Trophoblast cell (in vitro differentiated cells and primary cell): Measurements from ENCODE around the gene CENPM.

ENCODE experiments used
- DNase-seq, 2 donors: peaks; one replicate each; pipeline ENCODE4 v3.0.0-alpha.2; 2016
- H2AFZ ChIP-seq: 2 replicates; pipeline ENCODE4 v1.6.1; 2013; ENCODE audit warnings: low read length, moderate library complexity, mild to moderate bottlenecking; ENCODE audit not compliant: insufficient read depth, poor library complexity
- H2AK5ac ChIP-seq: 2 replicates; pipeline ENCODE4 v1.6.1; 2013; ENCODE audit warnings: mild to moderate bottlenecking, low read length
- H2BK120ac ChIP-seq: 2 replicates; pipeline ENCODE4 v1.6.1; 2013; ENCODE audit warnings: low read length, mild to moderate bottlenecking, moderate library complexity; ENCODE audit not compliant: insufficient read depth, poor library complexity
- H2BK12ac ChIP-seq: 2 replicates; pipeline ENCODE4 v1.6.1; 2013; ENCODE audit warnings: mild to moderate bottlenecking, low read length, moderate library complexity
- H2BK5ac ChIP-seq: 2 replicates; pipeline ENCODE4 v1.6.1; 2013; ENCODE audit warnings: low read length, low read depth, moderate library complexity, mild to moderate bottlenecking; ENCODE audit not compliant: poor library complexity
- H3K14ac ChIP-seq: 2 replicates; pipeline ENCODE4 v1.6.1; 2013; ENCODE audit warnings: mild to moderate bottlenecking, low read length
- H3K18ac ChIP-seq: 2 replicates; pipeline ENCODE4 v1.6.1; 2013; ENCODE audit warnings: mild to moderate bottlenecking, low read length
- H3K23ac ChIP-seq: 2 replicates; pipeline ENCODE4 v1.6.1; 2013; ENCODE audit warnings: low read length
- H3K27ac ChIP-seq: 2 replicates; pipeline ENCODE4 v1.5.1; 2013; ENCODE audit warnings: low read depth, mild to moderate bottlenecking, inconsistent platforms, low read length, moderate library complexity
- H3K27me3 ChIP-seq: 2 replicates; pipeline ENCODE4 v1.6.1; 2013; ENCODE audit warnings: inconsistent platforms, mild to moderate bottlenecking, low read length, moderate library complexity; ENCODE audit not compliant: insufficient read depth
- H3K36me3 ChIP-seq, 2 experiments: 1 replicate in 1 of 2; 2 replicates in 1 of 2; pipeline ENCODE4 v1.6.1; 2013; ENCODE audit warnings: low read length in 2 of 2, mild to moderate bottlenecking in 2 of 2, moderate library complexity in 1 of 2; ENCODE audit not compliant: insufficient read depth in 2 of 2, control insufficient read depth in 1 of 2
- H3K4ac ChIP-seq: 2 replicates; pipeline ENCODE4 v1.6.1; 2013; ENCODE audit warnings: low read depth, mild to moderate bottlenecking, low read length, moderate library complexity
- H3K4me1 ChIP-seq, 2 experiments: 1 replicate in 1 of 2; 2 replicates in 1 of 2; pipeline ENCODE4 v1.6.1; 2013; ENCODE audit warnings: low read length in 2 of 2, mild to moderate bottlenecking in 2 of 2, moderate library complexity in 1 of 2; ENCODE audit not compliant: insufficient read depth in 2 of 2, control insufficient read depth in 1 of 2
- H3K4me2 ChIP-seq: 2 replicates; pipeline ENCODE4 v1.6.1; 2013; ENCODE audit warnings: inconsistent platforms, mild to moderate bottlenecking, low read length, moderate library complexity
- H3K4me3 ChIP-seq: 2 replicates; pipeline ENCODE4 v1.5.1; 2013; ENCODE audit warnings: mild to moderate bottlenecking, low read depth, low read length, inconsistent platforms
- H3K79me1 ChIP-seq: one replicate; pipeline ENCODE4 v1.6.1; 2013; ENCODE audit warnings: low read length
- H3K79me2 ChIP-seq: 2 replicates; pipeline ENCODE4 v1.6.1; 2013; ENCODE audit warnings: low read length, mild to moderate bottlenecking; ENCODE audit not compliant: control insufficient read depth, insufficient read depth, poor library complexity
- H3K9ac ChIP-seq: 2 replicates; pipeline ENCODE4 v1.6.1; 2013; ENCODE audit warnings: mild to moderate bottlenecking, low read length
- H3K9me3 ChIP-seq: 2 replicates; pipeline ENCODE4 v1.6.1; 2013; ENCODE audit warnings: low read depth, mild to moderate bottlenecking, control low read depth, inconsistent platforms, low read length; ENCODE audit not compliant: insufficient read depth
- H4K12ac ChIP-seq: 2 replicates; pipeline ENCODE4 v1.6.1; 2013; ENCODE audit warnings: low read depth, mild to moderate bottlenecking, low read length, moderate library complexity
- H4K8ac ChIP-seq: 2 replicates; pipeline ENCODE4 v1.6.1; 2013; ENCODE audit warnings: low read depth, mild to moderate bottlenecking, low read length, moderate library complexity
- H4K91ac ChIP-seq: one replicate; pipeline ENCODE4 v1.6.1; 2013; ENCODE audit warnings: low read depth, mild to moderate bottlenecking, low read length, moderate library complexity
- WGBS: extraction: QIAGEN DNeasy Blood & Tissue Kit; methylation state at CpG from one replicate; pipeline ENCODE4 v1.1.7; 2013; ENCODE audit warnings: missing lambda C conversion rate; ENCODE audit not compliant: insufficient read length, insufficient coverage; ENCODE audit errors: extremely low coverage; 5-methylcytosine and 5-hydroxymethylcytosine counted together

Gene CENPM

DNA sequence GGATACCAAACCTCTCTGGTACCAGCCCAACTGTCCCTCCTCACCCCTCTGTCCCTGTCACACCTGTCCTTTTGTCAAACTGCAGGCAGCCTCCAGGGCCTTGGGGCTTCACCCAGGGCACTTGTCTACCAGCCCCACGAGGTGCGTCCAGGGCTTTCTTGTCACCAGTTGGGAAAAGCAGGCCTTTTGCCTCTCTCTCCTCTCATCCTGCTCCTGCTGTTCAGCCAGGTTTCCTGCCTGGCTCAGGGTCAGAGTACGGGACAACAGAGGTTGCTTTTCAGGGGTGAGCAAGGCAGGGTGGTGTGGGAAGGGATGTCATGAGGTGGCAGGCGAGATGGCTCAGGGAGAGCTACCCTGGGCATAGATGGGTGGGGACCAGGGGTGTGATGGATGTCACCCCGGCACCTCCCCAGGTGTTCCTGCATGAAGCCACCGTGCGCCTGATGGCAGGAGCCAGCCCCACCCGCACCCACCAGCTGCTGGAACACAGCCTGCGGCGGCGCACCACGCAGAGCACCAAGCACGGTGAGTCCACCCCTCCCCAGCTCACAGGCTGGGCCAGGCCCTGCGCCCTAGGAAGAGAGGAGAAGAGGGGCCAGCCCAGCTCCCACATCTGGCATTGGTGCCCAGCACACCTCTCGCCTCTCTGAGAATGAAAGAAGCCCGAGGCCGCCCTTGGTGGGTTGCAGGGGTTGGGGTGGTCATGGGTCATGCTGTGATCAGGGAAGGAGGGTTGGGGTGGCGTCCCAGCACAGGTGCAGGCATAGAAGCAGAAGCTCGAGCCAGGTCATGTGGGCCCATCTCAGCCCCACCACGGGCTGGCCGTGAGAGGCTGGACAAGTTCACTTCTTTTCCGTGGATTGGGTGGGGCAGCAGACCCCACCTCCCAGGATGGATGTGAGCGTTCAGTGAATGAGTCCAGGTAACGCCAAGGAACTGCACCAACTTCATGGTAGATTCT, 42.2 kb downstream of the CENPM start:
- no peak for DNase-seq
- no peak overlapping the region for H3K9ac ChIP-seq
- H3K27ac ChIP-seq: no peak overlapping the region
- no peak overlapping the region for H3K4me2 ChIP-seq
- H3K36me3 ChIP-seq: peaks cover 69 to 79% of the 10 kb centered on the region in 2 experiments
- H3K14ac ChIP-seq: no peak overlapping the region
- no peaks in the 10 kb centered on the region for H3K79me1 ChIP-seq
- H4K12ac ChIP-seq: no peak overlapping the region
- no CpG with 5 or more reads among the region's 24 CpGs for WGBS
- H4K8ac ChIP-seq: no peak overlapping the region
- H2BK120ac ChIP-seq: no peak overlapping the region
- no peak overlapping the region for H2AK5ac ChIP-seq
- H4K91ac ChIP-seq: no peak overlapping the region
- no peak overlapping the region for H2BK12ac ChIP-seq
- no peak overlapping the region for H3K18ac ChIP-seq
- H3K4me3 ChIP-seq: no peak overlapping the region
- H3K27me3 ChIP-seq: peaks cover 8% of the 10 kb centered on the region
- no peak overlapping the region for H3K23ac ChIP-seq
- H3K4me1 ChIP-seq: peaks cover 0 to 3% of the 10 kb centered on the region in 2 experiments
- H2AFZ ChIP-seq: no peak overlapping the region
- H3K4ac ChIP-seq: no peak overlapping the region
- H2BK5ac ChIP-seq: no peak overlapping the region
- no peaks in the 10 kb centered on the region for H3K79me2 ChIP-seq
- H3K9me3 ChIP-seq: no peaks in the 10 kb centered on the region

DNA sequence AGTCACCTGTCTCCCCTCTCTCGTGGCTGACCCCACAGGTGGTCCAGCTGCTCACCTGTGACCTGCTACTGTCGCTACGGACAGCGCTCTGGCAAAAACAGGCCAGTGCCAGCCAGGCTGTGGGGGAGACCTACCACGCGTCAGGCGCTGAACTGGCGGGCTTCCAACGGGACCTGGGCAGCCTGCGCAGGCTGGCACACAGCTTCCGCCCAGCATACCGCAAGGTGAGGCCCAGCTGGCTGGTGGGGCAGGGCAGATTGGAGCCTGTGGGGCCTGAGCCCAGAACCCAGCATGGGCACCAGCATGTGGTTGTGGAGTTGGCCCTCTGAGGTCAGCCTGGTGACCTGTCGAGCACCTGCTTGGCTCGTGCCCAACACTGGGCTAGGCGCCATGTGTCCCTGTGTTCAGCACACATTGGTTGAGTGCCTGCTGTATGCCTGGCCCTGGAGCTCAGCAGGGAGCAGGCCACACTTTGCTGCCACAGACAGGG, 44.0 kb downstream of the CENPM start:
- Histone ChIP-seq H2AK5ac (no peak overlapping the region), H4K91ac (no peak overlapping the region), H3K9ac (no peak overlapping the region), H3K18ac (no peak overlapping the region), H2BK5ac (no peak overlapping the region), H3K27ac (no peak overlapping the region), H3K4ac (no peak overlapping the region), H2AFZ (no peak overlapping the region), H3K27me3 (no peaks in the 10 kb centered on the region), H4K8ac (no peak overlapping the region), H3K79me1 (no peaks in the 10 kb centered on the region), H3K79me2 (no peaks in the 10 kb centered on the region), H3K4me3 (no peak overlapping the region), H2BK12ac (no peak overlapping the region), H3K23ac (no peak overlapping the region), H3K9me3 (no peaks in the 10 kb centered on the region), H3K14ac (no peak overlapping the region), H3K36me3 (peaks cover 86 to 92% of the 10 kb centered on the region in 2 experiments), H4K12ac (no peak overlapping the region), H2BK120ac (no peak overlapping the region), H3K4me1 (no peaks in the 10 kb centered on the region), H3K4me2 (no peak overlapping the region)
- no CpG with 5 or more reads among the region's 15 CpGs for WGBS
- DNase-seq: no peak

DNA sequence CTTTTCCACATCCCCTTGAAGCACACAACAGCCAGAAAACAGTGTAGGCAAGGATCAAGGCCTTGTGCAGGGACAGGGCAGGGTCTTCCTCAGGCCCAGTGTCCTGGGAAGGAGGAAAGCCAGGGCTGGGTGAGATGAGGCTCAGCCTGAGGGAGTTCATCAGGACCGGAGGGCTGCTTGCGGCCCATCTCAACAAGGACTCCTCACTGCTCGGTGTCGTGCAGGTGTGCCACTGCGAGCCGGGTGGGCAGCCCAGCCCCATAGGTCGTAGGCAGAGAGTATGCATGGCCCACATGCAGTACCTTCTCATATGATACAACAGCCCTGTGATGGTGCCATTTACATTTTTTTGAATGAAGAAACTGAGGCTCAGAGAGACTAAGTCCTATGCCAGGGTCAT, 44.9 kb downstream of the CENPM start:
- Histone ChIP-seq H3K27me3 (no peaks in the 10 kb centered on the region), H2AFZ (no peak overlapping the region), H3K9ac (no peak overlapping the region), H3K4me2 (no peak overlapping the region), H2BK120ac (no peak overlapping the region), H3K9me3 (no peaks in the 10 kb centered on the region), H4K91ac (no peak overlapping the region), H3K79me2 (no peaks in the 10 kb centered on the region), H3K14ac (no peak overlapping the region), H3K36me3 (peaks cover 87 to 89% of the 10 kb centered on the region in 2 experiments), H4K12ac (no peak overlapping the region), H3K4me3 (no peak overlapping the region), H4K8ac (no peak overlapping the region), H2BK5ac (no peak overlapping the region), H2AK5ac (no peak overlapping the region), H3K79me1 (no peaks in the 10 kb centered on the region), H2BK12ac (no peak overlapping the region), H3K4ac (no peak overlapping the region), H3K18ac (no peak overlapping the region), H3K27ac (no peak overlapping the region), H3K23ac (no peak overlapping the region), H3K4me1 (no peaks in the 10 kb centered on the region)
- DNase-seq: no peak
- WGBS: no CpG with 5 or more reads among the region's 7 CpGs

DNA sequence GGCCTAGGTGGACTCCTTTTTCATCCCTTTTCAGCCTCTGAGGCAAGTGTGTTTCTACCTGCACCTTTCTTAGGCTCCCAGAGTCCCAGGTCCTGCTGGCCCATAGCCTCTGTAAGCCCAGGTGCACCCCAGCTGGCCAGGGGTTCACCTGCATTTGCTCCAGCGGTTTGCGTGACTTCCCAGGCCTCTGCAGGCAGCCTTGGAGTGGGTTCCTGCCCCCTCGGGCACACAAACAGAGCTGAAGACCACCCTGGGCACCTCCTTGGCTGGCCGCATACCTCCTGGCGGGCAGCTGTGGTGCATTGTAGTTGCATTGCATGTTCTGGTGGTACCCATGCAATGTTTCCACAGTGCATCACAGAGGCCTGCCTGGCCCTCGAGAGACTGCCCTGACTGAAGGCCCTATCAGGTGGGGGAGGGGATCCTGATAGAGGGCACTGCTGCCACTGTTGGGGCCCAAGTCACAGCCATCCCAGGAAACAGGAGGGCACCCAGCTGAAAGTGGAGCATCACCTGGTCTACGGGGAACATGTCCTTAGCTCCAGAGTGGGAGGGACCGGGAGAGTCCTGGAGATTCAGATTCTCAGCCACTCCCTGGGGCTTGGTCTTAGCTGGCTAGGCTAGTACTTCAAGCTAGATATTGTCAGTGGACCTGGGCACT, 46.2 kb downstream of the CENPM start:
- no peak overlapping the region for H3K23ac ChIP-seq
- H3K36me3 ChIP-seq: peaks cover 90% of the 10 kb centered on the region in 2 experiments
- no CpG with 5 or more reads among the region's 8 CpGs for WGBS
- no peak overlapping the region for H3K18ac ChIP-seq
- no peak overlapping the region for H4K8ac ChIP-seq
- H4K91ac ChIP-seq: no peak overlapping the region
- H2BK120ac ChIP-seq: no peak overlapping the region
- no peak overlapping the region for H3K27ac ChIP-seq
- no peak for DNase-seq
- no peak overlapping the region for H3K14ac ChIP-seq
- no peak overlapping the region for H2BK12ac ChIP-seq
- H4K12ac ChIP-seq: no peak overlapping the region
- no peak overlapping the region for H2AFZ ChIP-seq
- H3K79me1 ChIP-seq: no peaks in the 10 kb centered on the region
- no peaks in the 10 kb centered on the region for H3K9me3 ChIP-seq
- no peak overlapping the region for H2BK5ac ChIP-seq
- H3K4me3 ChIP-seq: no peak overlapping the region
- H2AK5ac ChIP-seq: no peak overlapping the region
- H3K4me2 ChIP-seq: no peak overlapping the region
- no peaks in the 10 kb centered on the region for H3K79me2 ChIP-seq
- no peaks in the 10 kb centered on the region for H3K4me1 ChIP-seq
- H3K4ac ChIP-seq: no peak overlapping the region
- no peak overlapping the region for H3K9ac ChIP-seq
- H3K27me3 ChIP-seq: no peaks in the 10 kb centered on the region
